ENCODE measurements around the gene LDAF1.
"Not testable (repeated sequence)": the region's sequence is repeated elsewhere in the genome, so short reads cannot be mapped to it uniquely, and the experiment has no call there.

LDAF1 gene

GRCh38 chr16:21162661-21163151, 4.2 kb downstream of the LDAF1 start:
- no peak for DNase-seq (ENCODE audit: low read depth in 2 of 2)

DNA sequence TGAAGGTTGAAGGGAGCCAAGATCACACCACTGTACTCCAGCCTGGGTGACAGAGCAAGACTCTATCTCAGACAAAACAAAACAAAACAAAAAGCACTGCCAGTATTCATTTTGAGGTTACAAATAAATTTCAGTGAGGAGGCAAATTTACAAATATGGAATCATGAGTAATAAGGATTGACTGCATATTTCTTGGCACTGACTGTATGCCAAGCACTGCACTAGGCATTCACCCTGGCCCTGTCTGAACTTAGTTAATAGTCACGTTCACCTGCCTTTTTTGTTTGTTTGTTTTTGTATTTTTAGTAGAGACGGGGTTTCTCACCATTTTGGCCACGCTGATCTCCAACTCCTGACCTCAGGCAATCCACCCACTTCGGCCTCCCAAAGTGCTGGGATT, 5.1 kb downstream of the LDAF1 start:
- no peak for DNase-seq (ENCODE audit: low read depth in 2 of 2)

DNA sequence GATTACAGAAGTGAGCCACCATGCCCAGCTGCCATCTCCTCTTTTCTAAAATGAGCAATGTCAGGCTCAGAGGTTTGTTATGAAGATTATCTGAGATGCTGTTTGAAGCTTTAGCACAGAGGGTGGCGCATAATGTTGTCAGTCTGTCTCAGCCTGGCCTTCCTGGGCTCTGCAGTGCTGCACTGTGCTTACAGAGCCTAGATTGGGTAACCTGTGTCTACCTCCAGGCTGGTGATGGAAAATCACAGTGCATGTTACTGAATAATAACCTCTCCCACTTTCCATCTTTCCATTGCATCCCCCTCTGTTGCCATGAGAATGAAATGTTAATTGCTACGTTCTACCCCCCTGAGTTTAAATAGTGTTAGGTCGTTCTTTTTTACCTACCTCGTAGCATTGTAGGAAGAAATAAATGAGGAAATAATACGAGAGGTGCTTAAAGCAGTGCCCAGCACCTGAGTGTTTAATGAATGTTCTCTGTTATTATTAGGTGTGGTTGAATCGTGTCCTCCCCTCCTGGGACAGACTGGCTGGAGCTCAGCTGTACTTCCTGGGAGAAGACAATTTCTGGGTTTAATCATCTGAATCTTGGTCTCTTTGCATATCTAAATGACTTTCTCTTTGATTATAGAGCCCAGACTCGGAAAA, 6.2 kb downstream of the LDAF1 start:
- DNase-seq (ENCODE audit: low read depth in 2 of 2) = no peak

- DNase-seq (ENCODE audit: low read depth in 2 of 2) = no peak
Measured at GRCh38 chr16:21166561-21166961, 8.1 kb downstream of the LDAF1 start.

DNA sequence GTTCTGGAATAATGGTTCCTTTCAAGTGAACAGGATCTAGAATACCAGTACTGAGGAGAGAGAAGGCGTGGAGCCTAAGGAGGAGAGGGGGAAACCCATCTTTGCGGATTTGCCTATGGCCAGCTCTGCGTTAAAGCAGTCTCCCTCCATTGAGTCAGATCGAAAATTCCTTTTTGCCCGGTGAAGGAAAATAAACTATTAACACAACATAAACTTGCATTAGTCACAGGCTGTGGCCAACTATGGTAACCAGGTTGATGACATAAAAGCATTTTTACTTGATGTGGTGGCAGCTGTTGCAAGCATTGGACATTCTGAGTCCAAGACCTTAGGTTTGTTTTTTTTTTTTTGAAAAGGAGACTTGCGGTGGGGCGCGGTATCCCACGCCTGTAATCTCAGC, 8.9 kb downstream of the LDAF1 start:
- no peak for DNase-seq (ENCODE audit: low read depth in 2 of 2)

- DNase-seq (ENCODE audit: low read depth in 2 of 2) = no peak
Measured at GRCh38 chr16:21167929-21168602, 9.6 kb downstream of the LDAF1 start.

GRCh38 chr16:21169249-21169981, 10.9 kb downstream of the LDAF1 start:
- DNase-seq (ENCODE audit: low read depth in 2 of 2) = no peak

DNA sequence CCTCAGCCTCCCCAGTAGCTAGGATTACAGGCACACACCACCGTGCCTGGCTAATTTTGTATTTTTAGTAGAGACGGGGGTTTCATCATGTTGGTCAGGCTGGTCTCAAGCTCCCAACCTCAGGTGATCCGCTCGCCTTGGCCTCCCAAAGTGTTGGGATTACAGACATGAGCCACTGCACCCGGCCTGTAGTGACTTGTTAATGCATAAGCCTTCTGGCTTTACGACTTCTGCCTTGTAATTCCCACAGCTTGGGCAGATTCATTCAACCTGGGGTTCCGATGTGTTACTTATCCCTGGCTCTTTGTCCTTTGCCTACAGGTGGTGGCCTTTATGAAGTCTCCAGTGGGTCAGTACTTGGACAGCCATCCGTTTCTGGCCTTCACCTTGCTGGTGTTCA, 11.6 kb downstream of the LDAF1 start:
- DNase-seq (ENCODE audit: low read depth in 2 of 2) = not testable (repeated sequence)

DNA sequence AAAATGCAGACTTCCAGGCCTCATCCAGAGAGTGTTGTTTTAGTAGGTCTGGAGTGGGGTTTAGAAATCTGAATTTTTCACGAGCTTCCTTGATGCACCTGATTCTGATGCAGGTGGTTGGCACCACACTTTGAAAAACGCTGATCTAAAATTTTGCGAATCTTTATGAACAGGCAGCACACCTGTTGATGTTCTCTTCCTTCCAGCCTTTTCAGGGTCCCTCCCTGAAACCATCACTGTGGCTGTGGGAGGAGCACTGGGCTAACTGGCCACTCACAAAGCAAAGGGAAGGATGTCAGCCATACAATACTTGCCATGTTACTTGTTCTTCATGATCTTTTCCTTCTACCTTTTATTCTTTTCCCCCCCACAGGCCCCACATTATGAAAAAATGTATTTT, 14.2 kb downstream of the LDAF1 start:
- no peak for DNase-seq (ENCODE audit: low read depth in 2 of 2)

GRCh38 chr16:21175397-21175796, 16.9 kb downstream of the LDAF1 start:
- no peak for DNase-seq (ENCODE audit: low read depth in 2 of 2)

- DNase-seq (ENCODE audit: low read depth in 2 of 2) = no peak
Measured at GRCh38 chr16:21179126-21179982, 20.9 kb downstream of the LDAF1 start.

GRCh38 chr16:21179983-21180365, 21.5 kb downstream of the LDAF1 start:
- DNase-seq (ENCODE audit: low read depth in 2 of 2) = no peak

DNA sequence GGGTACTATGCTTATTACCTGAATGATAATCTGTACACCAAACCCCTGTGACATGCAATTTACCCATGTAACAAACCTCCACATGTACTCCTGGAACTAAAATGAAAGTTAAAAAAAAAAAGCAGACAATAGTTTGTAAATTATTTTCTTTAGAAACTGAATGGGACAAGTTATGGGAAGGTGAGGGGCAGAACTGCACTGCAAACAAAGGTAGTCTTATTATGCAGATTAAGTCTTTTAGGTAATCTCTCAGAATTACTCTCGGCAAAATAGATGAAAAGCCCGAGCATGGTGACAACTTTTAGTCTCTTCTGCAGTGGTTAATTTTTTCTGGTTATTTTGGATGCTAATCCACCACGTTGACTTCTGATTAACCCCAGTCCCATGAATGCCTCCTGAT, 25.5 kb downstream of the LDAF1 start:
- no peak for DNase-seq (ENCODE audit: low read depth in 2 of 2)

DNA sequence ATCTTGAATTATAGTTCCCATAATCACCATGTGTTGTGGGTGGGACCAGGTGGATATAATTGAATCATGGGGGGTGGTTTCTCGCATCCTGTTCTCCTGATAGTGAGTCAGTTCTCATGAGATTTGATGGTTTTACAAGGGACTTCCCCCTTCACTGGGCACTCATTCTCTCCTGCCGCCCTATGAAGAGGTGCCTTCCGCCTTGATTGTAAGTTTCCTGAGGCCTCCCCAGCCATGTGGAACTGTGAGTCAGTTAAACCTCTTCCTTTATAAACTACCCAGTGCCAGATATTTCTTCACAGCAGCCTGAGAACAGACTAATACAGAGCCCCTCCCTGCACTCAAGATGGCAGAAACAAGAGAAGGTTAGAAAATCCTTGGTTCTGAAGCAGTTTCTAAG, 26.4 kb downstream of the LDAF1 start:
- DNase-seq (ENCODE audit: low read depth in 2 of 2) = no peak

GRCh38 chr16:21185659-21186325, 27.3 kb downstream of the LDAF1 start:
- DNase-seq (ENCODE audit: low read depth in 2 of 2) = no peak

DNA sequence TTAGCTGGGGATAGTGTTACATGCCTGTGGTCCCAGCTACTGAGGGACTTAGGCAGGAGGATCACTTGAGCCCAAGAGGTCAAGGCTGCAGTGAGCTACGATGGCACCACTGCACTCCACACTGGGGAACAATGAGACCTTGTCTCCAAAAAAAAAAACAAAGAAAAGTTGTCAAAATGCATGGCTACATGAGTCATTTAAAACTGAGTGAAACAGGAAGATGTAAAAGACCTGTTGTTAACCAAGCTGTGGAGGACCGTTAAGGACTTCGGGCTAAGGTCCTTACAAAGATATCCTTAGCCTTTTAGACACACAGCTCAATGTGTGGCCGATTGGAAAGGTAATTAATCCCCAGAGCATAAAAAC, 27.8 kb downstream of the LDAF1 start:
- DNase-seq (ENCODE audit: low read depth in 2 of 2) = no peak

GRCh38 chr16:21189311-21189710, 30.8 kb downstream of the LDAF1 start:
- no peak for DNase-seq (ENCODE audit: low read depth in 2 of 2)

GRCh38 chr16:21190013-21190412, 31.5 kb downstream of the LDAF1 start:
- no peak for DNase-seq (ENCODE audit: low read depth in 2 of 2)

- DNase-seq (ENCODE audit: low read depth in 2 of 2) = no peak
Measured at GRCh38 chr16:21190599-21190998, 32.1 kb downstream of the LDAF1 start.

DNA sequence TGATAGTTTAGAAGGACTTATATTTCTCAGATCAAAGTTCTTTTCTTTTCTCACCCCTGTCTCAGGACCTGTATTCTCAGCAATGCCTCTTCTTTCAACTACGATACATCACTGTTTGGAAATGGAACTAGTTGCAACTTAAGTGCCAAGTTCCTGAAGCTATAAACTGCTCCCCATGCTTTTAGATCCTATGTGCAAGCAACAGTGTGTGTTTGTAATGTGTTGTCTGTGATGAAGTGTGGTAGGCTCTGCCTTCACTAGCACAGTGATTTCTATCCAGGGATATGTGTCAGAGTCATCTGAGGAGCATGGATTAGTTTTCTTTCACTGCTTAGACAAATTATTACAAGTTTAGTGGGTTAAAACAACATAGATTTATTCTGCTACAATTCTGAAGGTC, 34.5 kb downstream of the LDAF1 start:
- no peak for DNase-seq (ENCODE audit: low read depth in 2 of 2)

DNA sequence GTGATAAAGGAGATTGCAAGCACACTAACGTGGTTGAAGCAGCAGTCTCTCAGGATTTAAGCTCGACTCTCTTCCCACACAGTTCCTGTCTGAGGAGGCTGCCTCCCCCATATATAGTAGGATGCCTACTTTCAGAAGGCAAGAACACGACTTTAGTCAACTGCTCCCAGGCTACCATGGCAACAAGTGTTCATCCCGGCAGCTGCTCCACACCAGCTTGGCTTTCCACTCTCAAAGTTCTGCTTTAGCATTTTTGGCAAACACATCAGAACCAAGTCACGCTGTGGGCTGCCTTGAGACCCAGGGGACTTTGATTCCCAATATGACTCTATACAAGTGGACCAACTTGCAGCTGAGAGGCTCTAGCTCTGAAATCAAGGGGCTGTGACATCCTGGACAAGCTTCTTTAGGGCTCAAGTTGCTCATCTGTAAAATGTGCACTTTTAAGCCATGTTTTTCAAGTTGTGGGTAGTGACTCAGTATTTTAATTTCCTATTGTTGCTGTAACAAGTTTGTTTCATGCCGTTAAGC, 36.4 kb downstream of the LDAF1 start:
- no peak for DNase-seq (ENCODE audit: low read depth in 2 of 2)
